Stimulated activated naive CD4-positive, alpha-beta T cell (primary cell): ENCODE results near the gene ATP5ME.
"Not testable (repeated sequence)": the region's sequence is repeated elsewhere in the genome, so short reads cannot be mapped to it uniquely, and the experiment has no call there.

ENCODE experiments used
- DNase-seq, 6 experiments: peaks; one replicate each; lab custom pipeline; 2025; lab: John Stamatoyannopoulos, UW

Gene ATP5ME

GRCh38 chr4:683982-684622, 10.0 kb upstream of the ATP5ME start:
- peak in 3 of 6 experiments; percentile 16 to 22 (median 22) for DNase-seq

- DNase-seq: no peak
These were observed 9.3 kb upstream of the ATP5ME start for GRCh38 chr4:683247-683897.

- no peak for DNase-seq
These were observed 8.6 kb upstream of the ATP5ME start for GRCh38 chr4:682490-683172.

DNA sequence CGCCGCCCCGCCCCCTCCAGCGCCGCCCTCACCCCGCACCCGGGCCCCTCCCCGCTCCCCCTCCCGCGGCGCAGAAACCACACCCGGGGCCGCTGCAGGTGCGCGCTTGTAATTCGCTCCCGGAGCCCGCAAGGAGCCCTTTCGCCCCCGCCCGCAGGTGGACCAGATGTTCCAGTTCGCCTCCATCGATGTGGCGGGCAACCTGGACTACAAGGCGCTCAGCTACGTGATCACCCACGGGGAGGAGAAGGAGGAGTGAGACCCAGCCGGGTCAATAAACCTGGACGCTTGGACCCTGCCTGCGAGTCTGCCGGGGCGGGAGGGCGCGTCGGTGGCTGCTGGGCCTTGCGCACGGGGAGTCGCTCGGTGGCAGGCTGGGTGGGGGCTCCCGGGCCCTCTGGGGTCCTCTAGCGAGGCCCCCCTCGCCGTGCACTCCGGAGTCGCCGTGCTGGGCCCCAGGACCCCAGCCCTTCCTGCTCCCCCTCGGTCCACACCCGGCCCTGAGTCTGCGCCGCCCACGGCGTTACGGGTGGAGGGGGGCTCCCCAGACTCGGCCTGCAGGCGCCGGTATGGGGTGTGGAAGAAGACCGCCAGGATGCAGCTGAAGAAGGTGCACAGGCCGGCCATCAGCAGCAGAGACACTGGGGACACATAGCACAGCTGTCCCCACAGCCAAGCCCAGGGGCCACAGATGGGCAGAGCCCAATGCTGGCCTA, 7.8 kb upstream of the ATP5ME start:
- DNase-seq: peak in 5 of 6 experiments; percentile 12 to 69 (median 41)

DNA sequence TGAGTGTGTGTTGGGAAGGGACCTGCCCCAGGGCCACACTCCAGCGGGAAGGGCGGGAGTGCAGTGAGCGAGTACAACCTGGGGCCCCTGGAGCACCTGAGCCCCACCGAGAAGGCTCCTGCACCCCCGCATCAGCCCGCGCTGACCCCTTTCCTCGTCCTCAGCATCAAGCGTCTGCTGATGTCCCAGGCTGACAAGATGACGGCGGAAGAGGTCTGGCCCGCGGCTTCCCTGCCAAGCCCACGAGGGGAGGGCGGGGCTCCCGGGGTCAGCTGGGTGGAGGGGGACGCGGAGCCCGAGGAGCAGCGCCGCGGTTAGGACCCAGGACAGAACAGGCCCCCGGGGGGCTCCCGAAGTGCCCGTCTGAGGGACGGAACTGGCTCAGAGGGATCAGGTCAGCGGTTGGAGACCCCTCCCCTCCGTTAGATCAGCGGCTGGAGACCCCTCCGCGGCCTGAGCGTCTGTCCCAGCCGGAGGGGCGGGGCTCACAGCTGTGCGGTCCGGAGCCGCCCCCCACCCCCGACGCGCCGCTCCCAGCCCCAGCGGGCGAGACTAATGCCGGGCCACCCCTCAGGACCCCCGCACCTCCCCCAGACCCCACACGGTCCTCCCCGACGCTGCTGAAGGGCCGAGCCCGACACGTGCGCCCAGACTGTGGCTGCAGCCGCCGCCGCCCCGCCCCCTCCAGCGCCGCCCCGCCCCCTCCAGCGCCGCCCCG, 7.0 kb upstream of the ATP5ME start:
- peak in 5 of 6 experiments; percentile 26 to 46 (median 29) for DNase-seq

GRCh38 chr4:680551-680927, 6.5 kb upstream of the ATP5ME start:
- no peak for DNase-seq

- DNase-seq: no peak
These were observed 6.0 kb upstream of the ATP5ME start for GRCh38 chr4:680091-680490.

DNA sequence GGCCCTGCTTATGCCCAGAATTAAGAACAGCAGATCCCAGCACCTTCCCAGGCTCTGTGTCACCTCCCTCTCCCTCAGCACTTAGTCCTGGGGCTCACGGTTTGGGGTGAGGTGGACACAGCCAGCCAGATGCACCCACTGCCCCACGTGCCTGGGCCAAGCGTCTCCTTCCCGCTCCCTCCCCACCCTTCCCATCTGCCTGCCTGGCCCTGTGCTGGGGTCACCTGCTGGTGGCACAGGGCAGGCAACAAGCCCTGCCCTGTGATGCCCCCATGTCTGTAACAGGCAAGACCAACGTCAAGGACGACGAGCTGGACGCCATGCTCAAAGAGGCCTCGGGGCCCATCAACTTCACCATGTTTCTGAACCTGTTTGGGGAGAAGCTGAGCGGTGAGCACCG, 5.6 kb upstream of the ATP5ME start:
- no peak for DNase-seq

DNA sequence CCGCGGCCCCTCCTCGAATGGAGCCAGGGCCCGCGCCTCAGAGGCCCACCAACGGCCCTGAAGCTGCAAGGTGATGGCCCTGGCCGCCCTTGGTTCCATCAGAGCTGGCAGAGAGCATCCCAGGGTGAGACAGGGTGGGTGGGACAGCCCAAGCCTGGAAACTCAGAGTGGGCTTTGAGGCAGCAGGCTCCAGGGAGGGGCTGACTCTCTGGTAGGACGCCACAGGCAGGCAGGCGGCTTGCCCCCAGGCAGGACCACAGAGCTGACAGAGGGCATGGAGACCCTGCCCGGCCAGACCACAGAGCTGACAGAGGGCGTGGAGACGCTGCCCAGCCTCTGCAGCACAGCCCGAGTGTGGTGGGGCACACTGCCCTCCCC, 5.0 kb upstream of the ATP5ME start:
- no peak for DNase-seq

DNA sequence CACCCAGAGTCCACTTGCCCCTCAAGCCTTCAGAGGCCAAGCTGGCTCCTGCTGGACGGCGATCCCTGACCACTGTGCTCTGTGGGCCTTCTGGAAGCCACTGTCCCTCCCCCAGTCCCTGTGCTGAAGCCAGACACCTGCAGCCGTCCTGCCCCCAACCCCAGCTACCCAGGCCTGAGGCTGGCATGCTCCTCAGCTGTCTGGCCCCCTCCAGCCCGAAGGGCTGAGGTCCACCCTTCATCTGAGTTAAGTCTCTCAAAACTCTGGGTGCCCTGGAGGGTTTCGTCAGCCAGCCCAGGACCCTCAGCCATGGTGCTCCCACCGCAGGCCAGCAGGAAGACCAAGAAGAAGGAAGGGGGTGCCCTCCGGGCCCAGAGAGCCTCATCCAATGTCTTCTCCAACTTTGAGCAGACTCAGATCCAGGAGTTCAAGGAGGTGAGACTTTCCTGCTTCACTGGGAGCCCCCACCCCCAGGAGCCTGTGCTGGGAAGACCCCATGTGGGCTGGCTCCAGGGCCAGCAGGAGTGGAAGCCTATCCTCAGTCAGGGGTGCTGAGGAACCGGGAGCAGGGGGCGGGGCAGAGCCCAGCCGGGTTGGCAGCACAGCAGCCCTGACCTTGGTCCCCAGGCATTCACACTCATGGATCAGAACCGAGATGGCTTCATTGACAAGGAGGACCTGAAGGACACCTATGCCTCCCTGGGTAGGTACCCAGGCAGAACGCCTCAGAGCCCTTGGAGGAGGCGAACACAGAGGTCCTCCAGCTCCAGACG, 4.4 kb upstream of the ATP5ME start:
- no peak for DNase-seq

GRCh38 chr4:677431-678293, 3.6 kb upstream of the ATP5ME start:
- no peak for DNase-seq

DNA sequence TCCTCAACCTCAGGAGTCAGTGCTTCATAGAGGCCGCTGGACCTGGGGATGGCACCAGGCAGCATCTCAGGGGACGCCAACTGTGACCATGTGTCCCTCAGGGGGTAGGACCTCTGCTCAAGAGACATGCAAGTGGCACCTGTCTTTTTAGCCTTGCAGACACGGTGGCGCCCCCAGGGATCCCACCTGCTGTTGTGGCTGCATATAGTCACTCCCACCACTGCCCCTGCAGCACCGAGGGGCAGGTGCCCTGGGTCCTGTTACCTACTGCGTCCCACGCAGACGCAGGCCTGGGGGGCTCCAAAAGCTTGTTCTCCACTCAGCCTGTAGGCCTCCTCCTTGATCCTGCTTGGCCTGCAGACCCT, 2.8 kb upstream of the ATP5ME start:
- DNase-seq: no peak

- DNase-seq: no peak
These were observed 2.1 kb upstream of the ATP5ME start for GRCh38 chr4:675980-676870.

GRCh38 chr4:675036-675882, 1.2 kb upstream of the ATP5ME start:
- peak in 2 of 6 experiments; percentile 31 to 45 for DNase-seq

DNA sequence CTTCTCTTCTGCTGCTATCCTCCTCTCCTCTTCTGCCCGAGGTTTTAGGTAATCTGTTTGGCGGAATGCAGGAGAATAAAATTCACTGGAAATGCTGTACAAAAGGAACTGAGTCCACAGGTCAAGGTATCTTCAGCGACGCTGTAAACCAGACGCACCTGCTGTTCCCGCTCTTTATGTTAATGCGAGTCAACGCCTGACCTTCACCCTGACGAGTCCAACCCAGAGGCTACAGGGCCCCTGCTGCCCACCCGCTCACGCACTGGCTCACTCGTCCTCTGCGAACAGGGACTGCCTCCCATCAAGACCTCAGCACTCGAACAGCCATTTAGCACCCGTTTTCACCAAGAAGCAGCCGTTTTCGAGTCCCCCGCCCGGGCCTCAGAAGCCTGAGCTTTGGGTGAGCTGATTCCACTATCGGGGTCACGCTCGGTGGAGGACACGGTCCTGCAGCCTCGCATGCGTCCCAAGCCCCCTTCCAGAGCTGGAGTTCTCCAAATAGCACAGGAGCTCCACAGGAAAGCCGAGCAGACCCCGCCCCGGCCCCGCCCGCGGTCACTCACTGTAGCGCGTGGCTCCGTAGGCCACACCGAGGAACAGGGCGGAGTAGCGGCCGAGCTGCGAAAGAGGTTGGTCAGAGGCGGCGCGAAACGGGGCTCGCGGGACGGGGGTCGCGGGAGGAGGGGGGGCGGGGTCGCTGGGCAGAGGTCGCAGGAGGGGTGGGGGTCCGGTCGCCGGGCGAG, 556 bp downstream of the ATP5ME start:
- peak in 1 of 6 experiments; percentile 46 for DNase-seq

- DNase-seq: no peak
These were observed 2.3 kb downstream of the ATP5ME start for GRCh38 chr4:671769-672168.

DNA sequence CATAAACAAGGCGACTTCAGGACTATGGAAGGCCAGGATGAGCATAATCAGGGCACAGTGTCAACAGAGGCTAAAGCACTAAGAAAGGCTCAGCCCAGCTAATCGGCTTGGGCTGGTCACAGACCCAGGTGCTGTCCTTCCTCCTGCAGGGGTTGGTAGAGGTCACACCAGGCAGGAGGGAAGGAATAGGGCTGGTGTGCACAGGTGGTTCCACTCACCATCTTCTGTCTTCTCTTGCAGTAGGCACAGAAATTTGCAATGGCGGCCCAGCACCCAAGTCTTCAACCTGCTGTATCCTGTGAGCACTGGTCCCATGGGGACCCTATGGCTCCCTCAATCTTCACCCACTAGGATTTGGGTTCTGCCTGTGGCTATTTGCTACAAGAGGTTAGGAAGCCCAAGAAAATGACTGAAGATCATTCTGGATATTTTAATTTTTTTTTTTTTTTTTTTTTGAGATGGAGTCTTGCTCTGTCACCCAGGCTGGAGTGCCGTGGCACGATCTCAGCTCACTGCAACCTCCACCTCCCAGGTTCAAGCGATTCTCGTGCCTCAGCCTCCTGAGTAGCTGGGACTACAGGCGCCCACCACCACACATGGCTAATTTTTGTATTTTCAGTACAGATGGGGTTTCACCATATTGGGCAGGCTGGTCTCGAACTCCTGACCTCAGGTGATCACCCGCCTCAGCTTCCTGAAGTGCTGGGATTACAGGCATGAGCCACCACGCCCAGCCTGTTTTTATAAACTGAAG, 4.1 kb downstream of the ATP5ME start:
- DNase-seq: not testable (repeated sequence)
